HG03039 (cell line): ENCODE results near the gene ATP10A.
"Not testable (repeated sequence)": the region's sequence is repeated elsewhere in the genome, so short reads cannot be mapped to it uniquely, and the experiment has no call there.

Experiments
- ATAC-seq: cut with Tn5 transposase; IDR thresholded peaks from one replicate; pipeline ENCODE4 v1.9.1; 2021; ENCODE audit warnings: mild to moderate bottlenecking, moderate library complexity; ENCODE audit not compliant: unreplicated experiment

The ATP10A gene

DNA sequence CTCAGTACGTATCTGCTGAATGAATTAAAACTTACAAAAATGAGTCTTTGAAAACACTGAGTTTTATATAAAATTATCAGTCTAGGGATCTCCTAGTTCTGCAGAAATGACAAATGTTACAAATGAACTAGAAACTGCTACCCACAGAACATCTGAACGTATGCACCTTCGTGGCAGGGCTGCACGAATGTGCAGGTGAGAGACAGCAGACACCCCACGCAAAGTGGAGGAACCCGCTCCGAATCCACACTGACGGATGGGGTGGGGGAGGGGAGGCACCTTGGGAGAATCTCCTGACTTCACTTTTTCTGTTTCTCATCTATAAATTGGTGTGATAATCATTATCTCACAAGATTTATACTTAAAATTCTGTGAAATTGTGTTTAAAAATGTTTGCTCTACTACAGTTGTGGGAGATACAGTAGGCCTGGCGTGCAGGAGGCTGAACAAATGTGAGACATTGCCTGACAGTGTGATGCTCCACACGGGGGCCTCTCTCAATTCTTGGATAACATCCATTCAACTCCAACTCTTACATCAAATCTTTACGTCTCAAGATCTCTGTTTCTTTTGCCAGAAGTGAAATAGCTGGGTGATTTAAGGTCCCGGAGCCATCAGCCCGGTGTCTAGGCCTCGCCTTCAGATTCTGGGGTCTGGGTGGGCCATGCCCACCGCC lies 86.9 kb downstream of the ATP10A start:
- no peak for ATAC-seq

DNA sequence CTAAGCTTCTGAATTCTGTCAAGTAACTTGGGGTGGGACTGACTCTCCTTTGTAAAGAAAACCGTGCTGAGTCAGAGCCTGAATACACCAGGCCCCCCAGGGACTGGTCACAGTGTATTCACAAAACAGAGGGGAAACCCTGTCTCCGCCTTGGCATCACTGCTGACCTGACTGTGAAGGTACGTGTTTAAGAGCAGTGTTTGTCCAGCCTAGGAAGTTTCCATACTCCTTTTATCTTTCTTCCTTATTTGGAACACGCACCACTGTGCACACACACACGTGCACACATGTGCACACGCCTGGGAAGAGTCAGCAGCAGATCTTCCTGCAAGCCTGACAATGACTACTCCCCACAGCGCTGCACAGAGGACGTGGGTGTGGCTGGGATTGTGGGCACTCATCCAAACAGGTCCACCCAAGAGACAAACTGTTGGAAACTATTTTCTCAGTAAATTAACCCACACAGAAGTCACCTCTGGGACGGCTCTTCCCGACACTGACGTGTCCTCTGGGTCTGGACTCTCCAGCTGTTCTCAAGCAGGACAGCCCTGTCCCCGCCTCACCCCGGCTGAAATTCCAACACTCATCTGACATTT lies 87.7 kb downstream of the ATP10A start:
- peak; percentile 86 for ATAC-seq

DNA sequence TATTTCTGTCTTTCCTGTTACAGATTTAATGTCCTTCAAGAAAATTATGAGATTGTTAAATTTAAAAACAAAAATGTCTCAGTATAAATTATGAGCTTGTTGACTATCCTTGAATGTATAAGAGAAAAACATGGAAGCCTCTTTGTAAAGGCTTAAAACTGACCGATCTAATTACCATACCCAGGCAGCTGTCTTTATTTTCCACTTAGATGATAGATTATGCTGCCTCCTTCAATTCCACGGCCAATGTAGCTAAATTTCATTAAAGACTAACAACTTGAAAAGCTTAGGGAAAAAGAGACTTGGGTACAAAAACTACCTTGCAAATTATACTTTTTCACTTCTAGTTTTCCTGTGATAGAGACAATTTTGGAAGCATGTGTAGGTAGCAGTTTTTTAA lies 88.3 kb downstream of the ATP10A start:
- no peak for ATAC-seq

DNA sequence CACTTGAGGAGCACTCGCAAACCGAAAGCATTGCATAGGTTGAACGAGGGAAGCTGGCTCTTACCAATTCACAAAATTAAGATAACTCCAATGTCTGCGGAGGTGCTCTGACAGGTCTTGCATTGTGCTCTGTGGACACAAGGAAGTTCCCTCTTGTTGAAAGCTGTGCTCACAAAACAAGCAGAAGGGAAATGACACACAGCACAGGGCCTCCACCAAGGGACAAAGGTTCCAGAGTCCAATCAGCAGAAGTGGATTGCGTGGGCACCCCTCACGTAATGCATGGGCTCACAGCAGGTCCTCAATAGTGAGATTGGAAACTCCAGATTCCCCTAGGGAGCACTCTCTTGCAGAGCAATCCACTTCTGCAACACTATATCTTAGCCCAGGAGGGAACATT lies 89.9 kb downstream of the ATP10A start:
- no peak for ATAC-seq

DNA sequence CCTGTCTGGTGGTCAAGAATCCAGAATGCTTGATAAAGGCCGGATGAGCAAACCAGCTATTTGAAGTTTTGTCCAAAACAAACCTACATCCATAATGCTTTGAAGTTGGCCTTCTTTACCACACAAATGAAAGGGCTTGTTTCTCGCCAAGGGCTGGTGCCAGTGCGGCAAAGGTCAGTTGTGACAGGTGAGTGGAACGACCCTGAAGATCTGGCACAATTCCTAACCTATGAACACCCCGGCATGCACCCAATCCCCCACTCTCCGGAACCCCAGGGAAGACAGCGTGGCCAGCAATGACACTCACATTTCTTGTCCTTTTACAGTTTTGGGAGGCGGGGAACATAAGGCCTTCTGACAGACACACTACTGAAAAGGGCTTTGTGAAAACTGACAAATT lies 90.6 kb downstream of the ATP10A start:
- no peak for ATAC-seq

DNA sequence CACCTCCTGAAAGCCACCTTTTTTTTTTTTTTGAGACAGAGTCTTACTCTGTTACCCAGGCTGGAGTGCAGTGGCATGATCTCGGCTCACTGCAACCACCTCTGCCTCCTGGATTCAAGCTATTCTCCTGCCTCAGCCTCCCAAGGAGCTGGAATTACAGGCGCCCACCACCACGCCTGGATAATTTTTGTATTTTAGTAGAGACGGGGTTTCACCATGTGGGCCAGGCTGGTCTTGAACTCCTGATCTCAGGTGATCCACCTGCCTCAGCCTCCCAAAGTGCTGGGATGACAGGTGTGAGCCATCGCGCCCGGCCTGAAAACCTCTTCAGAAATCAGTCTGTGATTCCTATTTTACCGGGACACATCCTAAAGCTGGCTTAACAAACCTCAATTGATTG lies 91.4 kb downstream of the ATP10A start:
- not testable (repeated sequence) for ATAC-seq

DNA sequence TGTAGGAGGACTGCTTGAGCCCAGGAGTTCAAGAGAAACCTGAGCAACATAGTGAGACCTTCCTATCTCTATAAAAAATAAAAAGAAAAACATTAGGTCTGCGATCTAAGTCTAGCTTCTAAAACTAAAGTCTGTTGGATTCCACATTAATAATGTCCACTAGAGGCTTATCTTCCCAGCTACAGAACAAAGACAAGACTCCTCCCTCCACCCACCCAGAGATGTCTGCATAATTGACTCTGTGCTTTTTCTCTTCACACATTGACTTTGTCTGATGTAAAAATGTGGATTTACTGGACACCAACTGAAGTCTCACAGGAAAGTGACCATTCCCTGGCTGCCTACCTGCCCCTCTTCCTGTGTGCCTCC lies 91.8 kb downstream of the ATP10A start:
- ATAC-seq, result no peak

DNA sequence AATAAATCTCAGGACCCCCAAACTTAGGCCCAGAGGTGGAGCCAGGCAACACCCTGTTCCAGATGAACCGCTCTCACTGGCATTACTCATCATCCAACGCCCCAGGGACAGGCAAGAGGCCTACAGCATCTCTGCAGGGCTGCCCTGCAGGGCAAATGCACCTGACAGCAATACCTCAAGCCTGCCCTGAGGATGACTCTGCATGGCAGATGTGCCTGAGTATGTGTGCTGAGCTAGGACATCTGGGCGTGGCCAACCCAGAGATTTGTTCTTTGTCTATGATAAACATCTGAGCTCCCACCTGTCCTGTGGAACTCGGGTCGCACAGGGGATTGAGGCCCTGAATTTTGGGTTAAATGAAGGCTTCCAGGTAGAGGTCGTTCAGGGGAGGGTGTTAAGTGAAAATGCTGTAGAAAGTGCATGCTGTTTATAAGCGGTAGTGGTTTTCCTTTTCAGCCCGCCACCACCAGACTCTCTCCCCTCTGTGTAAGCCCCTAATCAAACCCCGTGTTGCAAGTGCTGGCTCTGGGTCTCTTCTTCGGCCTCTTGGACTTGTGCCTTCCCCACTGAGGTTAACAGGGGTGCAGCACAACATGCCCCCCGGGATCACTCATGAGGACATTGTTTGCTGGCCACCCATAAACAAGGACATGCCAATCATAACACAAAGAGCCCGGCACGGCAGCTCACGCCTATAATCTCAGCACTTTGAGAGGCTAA lies 92.3 kb downstream of the ATP10A start:
- ATAC-seq, result no peak

DNA sequence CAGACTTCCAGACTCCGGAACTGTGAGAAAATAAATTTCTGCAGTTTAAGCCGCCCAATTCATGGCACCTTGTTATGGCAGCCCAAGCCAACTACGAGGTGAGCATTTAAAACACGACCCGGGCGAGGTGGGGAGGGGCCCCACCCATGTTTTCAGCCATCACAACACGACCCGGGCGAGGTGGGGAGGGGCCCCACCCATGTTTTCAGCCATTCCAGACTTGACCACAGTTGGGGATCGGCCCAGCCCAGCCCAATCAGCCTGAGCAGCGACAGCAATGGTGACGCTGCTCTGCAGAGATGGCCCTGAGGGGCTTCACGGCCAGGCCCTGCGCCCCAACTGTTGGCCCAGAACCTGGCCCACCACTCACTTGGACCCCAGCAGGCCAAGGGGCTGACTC lies 93.1 kb downstream of the ATP10A start:
- no peak for ATAC-seq

DNA sequence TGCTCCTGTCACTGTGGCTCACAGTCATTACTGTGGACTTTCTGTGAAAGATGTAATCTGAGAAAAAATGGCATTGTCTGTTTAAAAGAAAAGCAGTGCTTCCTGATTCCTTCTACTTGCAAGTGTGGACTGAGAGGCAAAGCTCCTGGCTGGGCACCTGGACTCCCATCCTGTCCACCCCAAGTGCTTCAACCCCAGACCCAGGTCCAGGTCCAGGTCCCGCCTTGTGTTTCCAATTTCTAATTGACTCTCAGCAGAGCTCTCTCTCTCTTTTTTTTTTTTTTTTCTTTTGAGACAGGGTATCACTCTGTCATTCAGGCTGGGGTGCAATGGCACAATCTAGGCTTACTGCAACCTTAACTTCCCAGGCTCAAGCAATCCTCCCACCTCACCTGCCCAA lies 94.9 kb downstream of the ATP10A start:
- no peak for ATAC-seq

DNA sequence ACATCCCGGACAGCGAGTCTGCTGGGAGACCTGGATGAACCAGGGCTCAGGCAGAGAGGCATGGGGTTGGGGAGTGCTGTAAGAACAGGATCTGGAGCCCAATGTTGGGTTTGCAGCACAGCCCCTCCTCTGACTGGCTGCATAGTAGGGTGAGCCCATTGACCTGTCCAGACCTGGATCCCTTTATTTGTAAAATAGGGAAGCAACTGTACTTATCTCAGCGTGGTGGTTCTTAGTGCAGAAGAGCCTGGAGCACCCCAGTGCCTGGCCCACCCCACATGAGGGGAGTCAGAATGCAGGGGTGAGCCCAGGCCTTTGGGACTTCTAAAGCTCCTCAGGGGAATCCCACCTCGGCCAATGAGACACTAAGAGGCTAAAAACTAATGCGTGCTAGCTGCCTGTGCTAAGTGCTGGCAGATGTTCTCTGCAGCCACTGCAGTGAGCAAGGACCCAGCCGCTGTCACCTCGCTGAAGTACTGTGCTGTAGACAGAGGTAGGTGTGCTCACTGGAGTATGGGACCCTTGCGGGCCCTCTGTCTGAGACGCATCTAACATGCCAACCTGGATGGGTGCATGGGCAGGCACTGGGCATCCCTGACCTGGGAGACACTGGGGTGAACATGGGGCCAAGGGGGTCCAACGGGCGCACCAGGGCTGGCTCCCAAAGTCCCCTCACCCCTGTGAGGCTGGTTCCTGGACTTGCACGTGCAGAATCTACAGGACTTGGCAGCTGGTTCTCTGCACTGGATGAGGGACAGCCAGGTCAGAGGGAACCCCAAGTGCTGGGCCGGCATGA lies 95.6 kb downstream of the ATP10A start:
- no peak for ATAC-seq

DNA sequence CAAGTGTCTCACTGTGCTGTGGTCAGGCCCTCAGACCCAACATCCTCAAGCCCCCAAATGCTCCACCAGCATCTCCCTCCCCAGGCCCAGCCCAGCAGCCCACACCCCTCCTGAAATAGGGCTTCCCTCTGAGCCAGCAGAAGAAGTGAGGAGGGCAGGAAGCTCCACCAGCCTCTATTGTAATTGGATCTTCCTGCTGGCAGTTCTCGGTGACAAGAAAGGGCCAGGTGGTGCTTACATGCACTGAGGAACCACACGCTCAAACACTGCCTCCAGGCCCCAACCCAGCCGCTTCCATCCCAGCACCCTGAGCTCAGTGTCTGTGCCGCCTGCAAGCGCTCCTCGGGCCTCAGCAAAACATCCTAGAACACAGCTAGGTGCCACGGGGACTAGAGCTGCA lies 96.7 kb downstream of the ATP10A start:
- ATAC-seq, result no peak

DNA sequence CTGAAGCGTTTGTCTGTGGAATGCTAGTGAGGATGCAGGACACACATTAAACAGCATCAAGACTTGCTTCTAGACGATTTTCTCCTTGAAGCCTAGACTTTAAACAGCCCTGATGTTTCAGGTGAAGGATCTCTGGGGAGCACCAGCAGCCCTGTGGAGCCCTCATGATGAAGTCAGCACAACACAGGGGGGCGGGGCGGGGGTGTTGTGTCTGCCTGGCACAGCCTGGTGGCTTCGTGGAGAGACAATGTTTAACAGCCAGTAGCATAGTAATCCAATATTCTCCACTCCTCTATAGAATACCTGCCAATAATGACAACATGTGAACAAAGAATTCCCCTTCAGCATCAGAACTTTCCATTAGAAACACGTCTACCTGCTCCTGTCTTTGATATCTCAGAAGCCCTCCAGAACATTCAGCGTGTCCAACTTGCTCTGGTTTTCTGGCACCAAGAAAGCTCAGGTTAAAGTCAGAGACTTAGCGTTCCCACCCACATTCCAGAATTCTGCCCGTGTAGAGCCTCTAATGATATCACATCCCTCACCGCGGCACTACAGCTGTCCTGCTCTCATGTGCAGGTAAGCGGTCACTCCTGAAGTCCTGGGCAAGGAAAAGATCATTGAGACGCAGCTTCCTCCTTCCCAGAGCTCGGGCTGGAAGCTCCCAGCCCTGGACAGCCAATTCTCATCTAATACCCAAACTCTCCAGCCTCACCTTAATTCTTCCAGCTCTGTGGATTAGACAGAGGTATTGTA lies 98.0 kb downstream of the ATP10A start:
- ATAC-seq, result no peak

DNA sequence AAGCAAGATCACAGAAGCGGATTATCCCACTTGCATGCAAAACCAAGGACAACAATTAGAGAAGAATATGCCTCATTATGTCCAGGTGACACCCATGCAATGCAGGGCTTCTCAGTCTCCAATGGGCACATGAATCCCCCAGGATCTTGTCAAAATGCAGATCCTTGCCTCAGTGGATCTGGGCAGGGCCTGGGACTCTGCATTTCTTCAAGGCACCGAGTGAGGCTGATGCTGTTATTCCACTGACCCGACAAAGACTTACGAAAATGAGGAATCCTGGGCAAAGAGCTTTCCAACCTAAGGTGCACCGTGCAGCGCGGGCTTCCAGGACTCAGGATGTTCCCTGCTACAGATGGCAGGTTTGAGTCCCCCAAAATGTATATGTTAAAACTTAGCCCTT lies 99.2 kb downstream of the ATP10A start:
- no peak for ATAC-seq

DNA sequence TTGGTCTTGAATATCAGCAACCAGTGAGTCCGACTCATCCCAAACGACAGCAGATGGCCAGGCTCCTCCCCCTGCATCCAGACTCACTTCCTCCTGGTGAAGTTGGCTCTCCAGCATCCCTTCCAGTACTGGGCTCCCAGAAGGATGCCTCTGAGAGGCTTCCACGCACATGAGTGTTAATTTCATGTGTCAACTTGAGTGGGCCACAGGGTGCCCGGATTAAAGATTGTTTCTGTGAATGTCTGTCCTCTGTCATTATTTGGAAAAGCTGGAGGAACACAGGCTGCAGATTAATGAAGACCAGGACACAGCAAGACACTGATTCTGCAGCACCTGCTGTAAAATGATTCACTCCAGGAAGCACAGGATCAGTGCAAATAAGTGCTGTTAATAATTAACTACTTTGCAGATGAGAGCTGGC lies 99.8 kb downstream of the ATP10A start:
- ATAC-seq, result no peak

DNA sequence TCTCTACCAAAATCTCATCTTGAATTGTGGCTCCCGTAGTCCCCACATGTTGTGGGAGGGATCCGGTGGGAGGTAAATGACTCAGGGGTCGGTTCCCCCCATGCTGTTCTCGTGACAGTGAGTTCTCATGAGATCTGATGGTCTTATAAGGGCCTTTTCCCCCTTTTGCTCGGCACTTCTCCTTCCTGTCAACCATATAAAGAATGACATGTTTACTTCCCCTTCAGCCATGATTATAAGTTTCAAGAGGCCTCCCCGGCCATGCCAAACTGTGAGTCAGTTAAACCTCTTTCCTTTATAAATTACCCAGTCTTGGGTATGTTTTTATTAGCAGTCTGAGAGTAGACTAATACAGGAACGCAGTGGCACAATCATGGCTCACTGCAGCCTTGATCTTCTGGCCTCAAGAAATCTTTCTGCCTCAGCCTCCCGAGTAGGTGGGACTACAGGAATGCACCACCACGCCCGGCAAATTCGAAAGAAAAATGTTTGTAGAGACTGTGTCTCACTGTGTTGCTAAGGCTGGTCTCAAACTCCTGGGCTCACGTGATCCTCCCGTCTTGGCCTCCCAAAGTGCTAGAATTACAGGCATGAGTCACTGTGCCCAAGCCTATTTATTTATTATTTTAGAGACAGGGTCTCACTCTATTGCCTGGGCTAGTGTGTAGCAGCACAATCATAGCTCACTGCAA lies 101.0 kb downstream of the ATP10A start:
- ATAC-seq, result no peak

DNA sequence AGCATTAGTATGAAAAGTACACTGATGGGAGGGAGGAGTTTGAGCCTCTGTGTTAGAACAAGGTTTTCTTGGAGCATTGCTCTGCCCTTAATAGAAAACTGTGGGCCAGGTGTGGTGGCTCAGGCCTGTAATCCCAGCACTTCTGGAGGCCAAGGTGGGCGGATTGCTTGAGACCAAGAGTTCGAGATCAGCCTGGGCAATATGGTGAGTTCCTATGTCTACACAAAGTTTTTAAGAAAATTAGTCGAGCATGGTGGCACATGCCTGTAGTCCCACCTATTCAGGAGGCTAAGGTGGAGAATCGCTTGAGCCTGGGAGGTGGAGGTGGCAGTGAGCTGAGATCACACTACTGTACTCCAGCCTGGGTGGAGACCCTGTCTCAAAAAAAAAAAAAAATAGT lies 103.7 kb downstream of the ATP10A start:
- ATAC-seq, result no peak

DNA sequence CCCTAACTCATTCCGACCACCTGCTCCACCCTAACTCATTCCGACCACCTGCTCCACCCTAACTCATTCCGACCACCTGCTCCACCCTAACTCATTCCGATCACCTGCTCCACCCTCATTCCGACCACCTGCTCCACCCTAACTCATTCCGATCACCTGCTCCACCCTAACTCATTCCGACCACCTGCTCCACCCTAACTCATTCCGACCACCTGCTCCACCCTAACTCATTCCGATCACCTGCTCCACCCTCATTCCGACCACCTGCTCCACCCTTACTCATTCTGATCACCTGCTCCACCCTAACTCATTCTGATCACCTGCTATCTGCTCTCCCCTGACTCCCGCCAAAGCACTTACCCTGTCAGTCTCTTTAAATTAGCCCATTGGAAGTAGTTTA lies 104.5 kb downstream of the ATP10A start:
- ATAC-seq, result not testable (repeated sequence)

DNA sequence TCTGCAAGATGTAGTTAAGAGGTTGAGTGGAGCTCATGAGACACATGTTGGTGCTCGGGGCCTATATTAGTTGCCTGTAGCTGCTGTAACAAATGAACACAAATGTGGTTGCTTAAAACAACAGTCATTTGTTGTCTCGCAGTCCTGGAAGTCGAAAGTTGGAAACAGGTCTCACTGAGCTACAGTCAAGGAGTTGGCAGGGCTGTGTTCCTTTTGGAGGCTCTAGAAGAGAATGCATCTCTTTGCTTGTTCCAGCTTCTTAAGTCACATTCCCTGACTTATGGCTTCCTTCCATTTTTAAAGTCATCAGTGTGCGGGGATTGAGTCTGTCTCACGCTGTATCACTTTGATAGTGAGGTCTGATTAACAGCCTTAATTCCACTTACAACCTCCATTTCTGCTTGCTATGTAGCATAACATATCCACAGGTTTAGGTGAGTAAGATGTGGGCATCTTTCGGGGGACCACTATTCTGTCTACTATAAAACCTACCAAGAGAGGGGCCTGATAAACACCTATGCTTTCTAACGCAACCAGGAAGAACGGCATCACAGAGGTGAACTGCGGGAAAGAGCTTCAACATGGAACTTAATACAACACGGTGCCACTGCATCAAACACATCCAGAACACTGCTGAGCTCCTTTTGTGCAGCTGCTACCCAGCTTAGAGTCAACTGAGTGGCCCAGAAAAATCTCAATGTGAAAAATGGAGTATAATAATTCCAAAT lies 119.4 kb downstream of the ATP10A start:
- ATAC-seq, result no peak
